Hepatocyte (in vitro differentiated cells): ENCODE measurements around the gene INVS. TPM values are rescaled to one million over a fixed set of nuclear protein-coding genes. Genes with fewer than 3 reads are reported as not detected.
"Not testable (repeated sequence)": the region's sequence is repeated elsewhere in the genome, so short reads cannot be mapped to it uniquely, and the experiment has no call there.

Source experiments
- DNase-seq: peaks from one replicate; pipeline ENCODE4 v3.0.0-alpha.2; 2016; ENCODE audit warnings: low spot score
- H2AFZ ChIP-seq: fragments of 200-600 bp; sonication (generic); 2 replicates; pipeline ENCODE4 v1.6.0; 2016; ENCODE audit warnings: antibody characterized with exemption, mild to moderate bottlenecking
- H3K27ac ChIP-seq: fragments of 200-600 bp; sonication (generic); 2 replicates; pipeline ENCODE4 v1.5.1; 2016; ENCODE audit warnings: mild to moderate bottlenecking
- H3K27me3 ChIP-seq: fragments of 200-600 bp; sonication (generic); 2 replicates; pipeline ENCODE4 v1.6.1; 2016
- H3K36me3 ChIP-seq: fragments of 200-600 bp; sonication (generic); replicated peaks from 2 replicates; pipeline ENCODE4 v1.5.1; 2016; ENCODE audit warnings: low read depth; ENCODE audit not compliant: insufficient read depth
- H3K4me1 ChIP-seq: fragments of 200-600 bp; sonication (generic); 2 replicates; pipeline ENCODE4 v1.5.1; 2016; ENCODE audit warnings: mild to moderate bottlenecking, moderate library complexity; ENCODE audit not compliant: insufficient read depth
- H3K4me2 ChIP-seq: fragments of 200-600 bp; sonication (generic); 2 replicates; pipeline ENCODE4 v1.6.0; 2016
- H3K4me3 ChIP-seq: fragments of 200-600 bp; sonication (generic); 2 replicates; pipeline ENCODE4 v1.5.1; 2016; ENCODE audit warnings: mild to moderate bottlenecking
- H3K79me2 ChIP-seq: fragments of 200-600 bp; sonication (generic); 2 replicates; pipeline ENCODE4 v1.6.0; 2017; ENCODE audit warnings: mild to moderate bottlenecking
- H3K9me2 ChIP-seq: fragments of 200-600 bp; sonication (generic); replicated peaks from 2 replicates; pipeline ENCODE4 v1.6.0; 2017; ENCODE audit warnings: mild to moderate bottlenecking; ENCODE audit not compliant: insufficient read depth
- H3K9me3 ChIP-seq: fragments of 200-600 bp; sonication (generic); 2 replicates; pipeline ENCODE4 v1.5.1; 2016; ENCODE audit warnings: low read depth, mild to moderate bottlenecking
- H4K20me1 ChIP-seq: fragments of 200-600 bp; sonication (generic); 2 replicates; pipeline ENCODE4 v1.6.0; 2016; ENCODE audit warnings: mild to moderate bottlenecking; ENCODE audit not compliant: insufficient read depth, poor library complexity, severe bottlenecking
- CTCF ChIP-seq: fragments of 200-600 bp; sonication (generic); IDR thresholded peaks from 2 replicates; pipeline ENCODE4 v1.5.1; 2016; ENCODE audit warnings: antibody characterized with exemption, mild to moderate bottlenecking; ENCODE audit not compliant: poor library complexity
- EZH2 ChIP-seq: fragments of 200-600 bp; sonication (generic); IDR thresholded peaks from 2 replicates; pipeline ENCODE4 v1.6.1; 2016; ENCODE audit warnings: antibody characterized with exemption, mild to moderate bottlenecking, borderline replicate concordance
- EZH2phosphoT487 ChIP-seq: fragments of 200-600 bp; sonication (generic); IDR thresholded peaks from one replicate; pipeline ENCODE4 v1.6.1; 2018; ENCODE audit warnings: antibody characterized with exemption, mild to moderate bottlenecking, low read depth, moderate library complexity; ENCODE audit not compliant: unreplicated experiment, severe bottlenecking
- WGBS: methylation state at CpG from one replicate; pipeline ENCODE4 v1.1.6; 2016; ENCODE audit warnings: low lambda C conversion rate; ENCODE audit errors: missing lambda C conversion rate; 5-methylcytosine and 5-hydroxymethylcytosine counted together
- polyA plus RNA-seq: library from polyadenylated mRNA; unstranded; fragments of >200 nt; fragmentation: Nextera tagmentation; extraction: Ambion mirVana; gene quantifications from 2 replicates; pipeline ENCODE4 v1.2.1, GENCODE V29; 2016
- total RNA-seq: library from RNA; depleted of rRNA; stranded (reverse); fragments of >200 nt; gene quantifications from 2 replicates; pipeline ENCODE4 v1.2.3, GENCODE V29; 2014

The INVS gene
- total and polyA plus RNA-seq, 2 experiments from 2014 or later, result 10.1 to 26.5 TPM

GRCh38 chr9:100074093-100074492 lies 24.9 kb upstream of the INVS start:
- Histone ChIP-seq H4K20me1 (peaks cover 24% of the 10 kb centered on the region), H2AFZ (no peak overlapping the region), H3K4me3 (no peak overlapping the region), H3K27me3 (no peaks in the 10 kb centered on the region), H3K27ac (no peak overlapping the region), H3K36me3 (no peaks in the 10 kb centered on the region), H3K9me3 (no peaks in the 10 kb centered on the region), H3K79me2 (peaks cover 88% of the 10 kb centered on the region), H3K9me2 (no peaks in the 10 kb centered on the region), H3K4me1 (no peaks in the 10 kb centered on the region), H3K4me2 (no peak overlapping the region)
- 88% methylated on average over 6 of the region's 6 CpGs for whole genome bisulfite sequencing
- TF ChIP-seq CTCF (no peak), EZH2phosphoT487 (no peak), EZH2 (no peak)
- no peak for DNase-seq

GRCh38 chr9:100074989-100075388 lies 24.1 kb upstream of the INVS start:
- Histone ChIP-seq H4K20me1 (peaks cover 21% of the 10 kb centered on the region), H3K4me1 (no peaks in the 10 kb centered on the region), H3K9me3 (no peaks in the 10 kb centered on the region), H3K9me2 (no peaks in the 10 kb centered on the region), H3K27ac (no peak overlapping the region), H3K4me3 (no peak overlapping the region), H2AFZ (no peak overlapping the region), H3K36me3 (no peaks in the 10 kb centered on the region), H3K4me2 (no peak overlapping the region), H3K27me3 (no peaks in the 10 kb centered on the region), H3K79me2 (peaks cover 88% of the 10 kb centered on the region)
- no peak for DNase-seq
- no peak for TF ChIP-seq EZH2phosphoT487
- no peak for TF ChIP-seq CTCF
- TF ChIP-seq EZH2, result no peak
- 97% methylated on average over 6 of the region's 6 CpGs for WGBS

- peaks cover 34% of the 10 kb centered on the region for H4K20me1 ChIP-seq
- H3K4me1 ChIP-seq, H3K9me3 ChIP-seq, H3K36me3 ChIP-seq, H3K27ac ChIP-seq, H3K4me2 ChIP-seq, H3K9me2 ChIP-seq, H3K27me3 ChIP-seq, H3K4me3 ChIP-seq, H2AFZ ChIP-seq, DNase-seq: not testable (repeated sequence)
- WGBS, result 99% methylated on average over 4 of the region's 4 CpGs
- H3K79me2 ChIP-seq, result peaks cover 90% of the 10 kb centered on the region
Measured at GRCh38 chr9:100076256-100076655, 22.8 kb upstream of the INVS start.

- Histone ChIP-seq H3K4me1 (no peaks in the 10 kb centered on the region), H3K9me3 (no peaks in the 10 kb centered on the region), H3K27ac (no peak overlapping the region), H3K36me3 (no peaks in the 10 kb centered on the region), H3K27me3 (no peaks in the 10 kb centered on the region), H3K4me3 (no peak overlapping the region), H3K9me2 (no peaks in the 10 kb centered on the region), H4K20me1 (peaks cover 68% of the 10 kb centered on the region), H3K4me2 (no peak overlapping the region), H2AFZ (no peak overlapping the region), H3K79me2 (peaks cover 93% of the 10 kb centered on the region)
- TF ChIP-seq EZH2phosphoT487 (no peak), EZH2 (no peak), CTCF (no peak)
- no peak for DNase-seq
Measured at GRCh38 chr9:100082782-100083181, 16.3 kb upstream of the INVS start.
